ENCODE data around the gene EDIL3. TPM values are rescaled to one million over a fixed set of nuclear protein-coding genes. Genes with fewer than 3 reads are reported as not detected.

Gene EDIL3
- total and polyA plus RNA-seq, 2 donors (not counting 3 experiments of a cell fraction or from before 2014, with no cell fraction given), result 9.1 to 28.8 TPM

- H3K9me3 ChIP-seq (replicated peaks; ENCODE audit: control insufficient read depth, insufficient read depth, low read length), result no peaks in the 10 kb centered on the region
- FAIRE-seq, result no peak
- no TSS peak for BruUV-seq (replicated peaks)
These were observed 123.7 kb downstream of the EDIL3 start for GRCh38 chr5:84260939-84261338.

More at GRCh38 chr5:84260939-84261338, 123.7 kb downstream of the EDIL3 start:
- H3K9ac ChIP-seq (replicated peaks; ENCODE audit: extremely low read depth, insufficient read depth, low read length), result no peak overlapping the region
- H3K4me1 ChIP-seq (ENCODE audit: control insufficient read depth, extremely low read depth, insufficient read depth, low read length), result no peaks in the 10 kb centered on the region
- no peaks in the 10 kb centered on the region for H3K36me3 ChIP-seq (ENCODE audit: control insufficient read depth in 2 of 2, extremely low read depth in 1 of 2, insufficient read depth in 2 of 2, low read length in 2 of 2)
- no peak overlapping the region for H2AFZ ChIP-seq (ENCODE audit: low read depth, low read length)
- no peak overlapping the region for H3K4me3 ChIP-seq (replicated peaks in 1 of 3; ENCODE audit: insufficient read depth in 1 of 3, low read depth in 1 of 3, low read length in 3 of 3)
- TF ChIP-seq GATA2 (IDR thresholded peaks at IDR 0.05; ENCODE audit: insufficient read depth, insufficient read length, low read depth, low read length) (no peak), MAX (IDR thresholded peaks at IDR 0.05; ENCODE audit: insufficient read depth, insufficient read length) (no peak), FOS (IDR thresholded peaks at IDR 0.05; ENCODE audit: borderline replicate concordance, insufficient read depth, low read length) (no peak), CTCF (IDR thresholded peaks at IDR 0.05; ENCODE audit: extremely low read depth in 1 of 2, insufficient read depth in 1 of 2, low read depth in 1 of 2, low read length in 2 of 2) (no peak), POLR2A (IDR thresholded peaks at IDR 0.05; ENCODE audit: low read depth, low read length) (no peak), JUN (IDR thresholded peaks at IDR 0.05; ENCODE audit: borderline replicate concordance, insufficient read depth, insufficient read length, low read depth) (no peak), MYC (IDR thresholded peaks at IDR 0.05; ENCODE audit: low read depth, low read length) (no peak), POLR2AphosphoS5 (IDR thresholded peaks at IDR 0.05; ENCODE audit: insufficient read depth, low read depth, low read length) (no peak), EZH2 (IDR thresholded peaks at IDR 0.05; ENCODE audit: borderline replicate concordance, low read depth, low read length, severe bottlenecking) (no peak)
- ChIA-PET POLR2A (no interaction called here), CTCF (no interaction called here)
- H3K27me3 ChIP-seq (ENCODE audit: control insufficient read depth in 2 of 2, insufficient read depth in 2 of 2, low read length in 2 of 2), result no peaks in the 10 kb centered on the region
- H3K9me1 ChIP-seq (replicated peaks; ENCODE audit: control insufficient read depth, extremely low read depth, insufficient read depth, low read length), result no peaks in the 10 kb centered on the region
- dilution Hi-C loops (cut with MboI; ENCODE audit: extremely low pct_ligation_motif_present, low sequenced_read_pairs) (no loop called here), intact Hi-C loops (cut with micrococcal nuclease) (no loop called here)
- no peaks in the 10 kb centered on the region for H3K79me2 ChIP-seq (ENCODE audit: control insufficient read depth, insufficient read depth, low read length)
- no peak for DNase-seq (ENCODE audit: low read depth, low spot score)
- H4K20me1 ChIP-seq (replicated peaks; ENCODE audit: control insufficient read depth, extremely low read depth, insufficient read depth, low read length), result no peaks in the 10 kb centered on the region
- H3K27ac ChIP-seq (ENCODE audit: insufficient read depth, low read depth, low read length), result no peak overlapping the region
- no peak overlapping the region for H3K4me2 ChIP-seq (ENCODE audit: insufficient read depth, low read length)
